GM12891 (cell line): ENCODE measurements around the gene C6orf163.

ENCODE experiments used
- DNase-seq: peaks from one replicate; pipeline ENCODE4 v3.0.0; 2011; ENCODE audit warnings: low spot score; ENCODE audit not compliant: insufficient read length
- FAIRE-seq: peaks from 2 replicates; lab custom pipeline; 2011; peaks lifted over from hg19 to GRCh38; lab: Jason Lieb, UNC
- PAX5 ChIP-seq: IDR thresholded peaks from 2 replicates; pipeline ENCODE4 v1.6.1; 2011; ENCODE audit warnings: low read length, moderate library complexity, mild to moderate bottlenecking; ENCODE audit not compliant: insufficient read depth, severe bottlenecking
- POLR2A ChIP-seq: IDR thresholded peaks from 2 replicates; pipeline ENCODE4 v1.6.1; 2011; ENCODE audit warnings: low read depth, low read length, control low read depth
- POLR2AphosphoS5 ChIP-seq: IDR thresholded peaks from 2 replicates; pipeline ENCODE4 v1.6.1; 2011; ENCODE audit warnings: low read depth, low read length, control low read depth
- POU2F2 ChIP-seq: IDR thresholded peaks from 2 replicates; pipeline ENCODE4 v1.6.1; 2011; ENCODE audit warnings: low read depth, mild to moderate bottlenecking, control low read depth, low read length, moderate library complexity
- SPI1 ChIP-seq: IDR thresholded peaks from 2 replicates; pipeline ENCODE4 v1.6.1; 2011; ENCODE audit warnings: low read depth, low read length, control low read depth
- TAF1 ChIP-seq: IDR thresholded peaks from 2 replicates; pipeline ENCODE4 v1.6.1; 2011; ENCODE audit warnings: low read depth, low read length, control low read depth

The C6orf163 gene

DNA sequence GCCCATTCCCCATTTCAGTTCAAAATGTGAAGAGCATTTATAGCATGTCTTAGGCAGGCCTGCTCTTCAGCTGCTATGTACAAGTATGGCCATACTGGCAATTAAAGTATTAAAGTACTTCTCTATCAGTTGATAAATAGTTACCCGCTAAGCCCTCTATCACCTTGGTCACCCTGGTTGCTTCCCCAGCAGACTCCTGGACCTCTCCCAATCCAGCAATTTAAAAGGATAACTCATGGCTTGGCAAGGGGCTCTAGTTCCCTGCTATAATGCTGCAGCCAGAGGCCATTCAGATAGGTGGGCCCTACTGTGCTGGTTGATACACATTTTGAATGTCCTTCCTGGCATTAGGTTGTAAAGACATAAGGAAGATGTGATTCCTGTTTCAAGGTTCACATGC lies 7.0 kb downstream of the C6orf163 start:
- no peak for FAIRE-seq
- TF ChIP-seq POLR2A (no peak), TAF1 (no peak), POU2F2 (no peak), POLR2AphosphoS5 (no peak), PAX5 (no peak), SPI1 (no peak)
- DNase-seq: no peak

DNA sequence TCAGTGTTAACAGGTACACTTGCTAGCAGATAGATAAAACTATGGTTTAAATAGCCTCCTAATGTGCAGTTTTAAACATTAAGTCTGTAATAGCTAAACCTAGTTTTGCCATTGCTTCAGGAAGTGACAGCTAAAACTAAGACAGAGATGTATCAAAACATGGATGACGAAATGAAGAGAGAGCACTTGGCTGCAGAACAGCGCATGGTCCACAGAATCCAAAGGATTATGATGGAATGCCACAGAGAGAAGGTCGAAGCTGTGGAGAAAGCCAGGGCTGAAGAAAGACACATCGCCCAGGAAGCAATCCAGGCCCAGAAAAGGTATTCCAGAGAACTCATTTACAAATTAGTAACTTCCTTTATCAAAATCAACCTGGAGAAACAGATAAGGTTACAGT lies 11.6 kb downstream of the C6orf163 start:
- TF ChIP-seq POLR2AphosphoS5 (no peak), SPI1 (no peak), POLR2A (no peak), PAX5 (no peak), POU2F2 (no peak)
- no peak for FAIRE-seq
- DNase-seq: no peak

DNA sequence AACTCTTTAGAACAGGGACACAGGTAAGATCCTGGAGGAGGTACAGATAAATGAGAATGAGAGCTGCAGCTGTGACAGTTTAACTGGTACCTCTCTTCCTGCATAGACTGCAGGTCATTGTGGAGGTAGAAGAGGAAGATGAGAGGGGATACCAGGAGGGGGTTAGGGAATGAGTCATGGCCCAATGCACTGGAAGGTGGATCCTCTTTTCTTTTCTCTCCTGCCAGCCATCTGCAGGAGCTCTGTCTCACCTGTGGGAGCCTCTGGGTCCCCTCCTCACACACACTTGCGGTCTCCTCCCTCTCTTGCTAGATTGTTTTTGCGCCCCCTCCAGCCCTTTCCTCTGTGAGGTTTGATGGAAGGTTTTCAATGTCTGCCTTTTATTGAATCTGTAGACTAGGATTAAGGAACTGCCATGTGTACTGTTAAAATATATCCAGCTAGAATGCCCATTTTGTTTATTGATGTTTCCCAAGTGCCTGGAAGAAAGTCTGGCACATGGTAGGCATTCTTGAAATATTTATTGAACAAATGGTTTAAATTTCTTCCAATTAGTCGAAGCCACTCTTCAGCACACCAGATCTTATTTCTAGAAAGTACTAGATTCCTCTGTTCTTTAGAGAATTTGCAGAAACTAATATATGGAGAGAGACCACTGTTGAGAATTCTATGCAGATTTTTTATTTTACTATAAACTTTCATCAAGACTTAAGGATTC lies 13.0 kb downstream of the C6orf163 start:
- no peak for TF ChIP-seq POLR2AphosphoS5
- TF ChIP-seq SPI1: no peak
- no peak for TF ChIP-seq TAF1
- TF ChIP-seq POLR2A: no peak
- TF ChIP-seq PAX5: no peak
- no peak for TF ChIP-seq POU2F2
- no peak for DNase-seq
- FAIRE-seq: no peak

DNA sequence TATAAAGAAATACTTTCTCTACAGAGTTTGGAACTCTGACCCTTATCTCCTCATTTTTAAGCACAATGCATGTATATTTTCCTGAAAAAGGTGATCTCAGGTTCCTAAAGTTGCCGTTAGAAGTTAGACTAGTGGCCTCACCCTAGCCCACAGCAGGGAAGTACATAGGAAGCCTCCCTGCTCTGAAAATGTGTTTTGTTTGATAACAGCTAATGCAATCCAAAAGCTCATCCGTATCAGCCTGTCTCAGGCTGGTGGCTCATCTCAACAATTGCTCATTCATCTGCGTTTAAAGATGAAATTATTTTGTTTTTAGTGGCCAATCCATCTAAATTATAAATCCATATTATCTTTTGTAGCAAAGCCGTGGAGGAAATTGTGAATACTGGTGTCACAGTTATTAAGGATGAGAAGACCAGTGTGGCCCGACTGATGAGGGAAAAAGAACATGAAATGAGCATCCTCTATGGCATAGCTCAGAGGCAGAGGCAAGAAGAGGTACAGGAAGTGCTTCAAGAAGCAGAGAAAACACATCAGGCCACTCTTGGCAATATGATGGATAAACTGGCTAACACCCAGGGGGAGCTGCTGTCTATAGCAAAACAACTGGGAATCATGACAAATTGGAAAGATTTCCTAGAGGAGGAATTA lies 20.1 kb downstream of the C6orf163 start:
- DNase-seq (no peak), FAIRE-seq (no peak)
- TF ChIP-seq POLR2AphosphoS5 (no peak), POU2F2 (no peak), SPI1 (no peak), POLR2A (no peak)

DNA sequence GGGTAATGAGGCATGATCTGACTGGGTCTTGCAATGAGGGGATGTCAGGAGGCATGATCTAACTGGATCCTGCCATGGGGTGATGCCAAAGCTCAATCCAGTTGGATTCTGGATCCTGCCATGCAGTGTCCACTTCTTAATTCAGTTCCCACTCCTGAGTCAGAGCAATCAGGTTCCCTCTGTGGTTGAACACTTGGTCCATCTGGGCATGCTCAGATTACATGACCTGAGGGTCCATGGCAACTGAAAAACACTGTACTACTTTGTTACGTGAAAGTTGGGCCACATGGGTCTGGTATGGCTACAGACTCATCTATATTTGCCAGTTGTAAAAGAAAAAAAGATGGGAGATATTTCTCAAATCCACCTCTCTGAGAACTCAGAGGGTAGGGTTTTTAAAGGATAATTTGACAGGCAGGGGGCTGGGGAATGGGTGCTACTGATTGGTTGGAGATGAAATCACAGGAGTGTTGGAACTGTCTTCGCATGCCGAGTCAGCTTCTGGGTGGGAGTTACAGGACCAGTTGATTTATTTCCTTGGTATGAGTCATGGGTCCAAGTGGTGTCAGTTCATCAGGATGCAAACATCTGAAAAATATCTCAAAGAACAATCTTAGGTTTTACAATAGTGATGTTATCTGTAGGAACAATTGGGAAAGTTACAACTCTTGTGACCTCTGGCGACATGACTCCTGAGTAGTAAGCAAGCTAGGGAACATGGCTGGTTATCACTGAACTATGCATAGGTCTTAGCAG lies 21.6 kb downstream of the C6orf163 start:
- TF ChIP-seq PAX5: no peak
- TF ChIP-seq TAF1: no peak
- TF ChIP-seq SPI1: no peak
- TF ChIP-seq POU2F2: no peak
- TF ChIP-seq POLR2AphosphoS5: no peak
- no peak for TF ChIP-seq POLR2A
- no peak for FAIRE-seq
- DNase-seq: no peak

DNA sequence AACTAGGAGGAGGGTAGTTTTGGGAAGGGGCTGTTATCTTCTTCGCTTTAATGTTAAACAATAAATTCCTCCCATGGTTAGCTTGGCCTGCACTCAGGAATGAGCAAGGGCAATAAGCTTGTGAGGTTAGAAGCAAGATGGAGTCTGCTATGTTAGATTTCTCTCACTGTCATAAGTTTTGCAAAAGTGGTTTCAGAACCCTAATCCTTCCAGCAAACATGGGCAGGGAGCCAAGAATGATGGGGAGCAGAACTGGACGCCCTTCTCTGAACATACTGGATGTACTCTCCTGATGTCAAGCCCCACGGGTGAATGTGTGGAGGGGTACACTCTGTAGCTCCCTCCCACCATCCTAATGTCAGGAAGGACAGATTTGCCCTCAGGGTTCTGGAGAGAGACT lies 22.3 kb downstream of the C6orf163 start:
- TF ChIP-seq POU2F2: no peak
- TF ChIP-seq PAX5: no peak
- TF ChIP-seq POLR2A: no peak
- no peak for TF ChIP-seq TAF1
- no peak for TF ChIP-seq SPI1
- TF ChIP-seq POLR2AphosphoS5: no peak

DNA sequence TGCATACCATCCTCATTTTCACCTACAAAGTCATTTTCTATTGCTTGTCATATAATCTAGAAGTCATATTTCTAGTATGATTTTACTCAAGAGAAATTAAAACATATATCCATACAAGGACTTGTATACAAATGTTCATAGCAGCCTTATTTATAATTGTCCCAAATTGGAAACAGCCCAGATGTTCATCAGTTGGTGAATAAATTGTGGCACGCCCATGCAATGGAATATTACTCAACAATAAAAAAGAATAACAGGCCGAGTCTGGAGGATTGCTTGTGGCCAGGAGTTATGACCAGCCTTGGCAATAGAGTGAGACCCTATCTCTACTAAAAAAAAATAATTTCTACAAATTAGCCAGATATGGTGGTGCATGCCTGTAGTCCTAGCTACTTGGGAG lies 28.8 kb downstream of the C6orf163 start:
- DNase-seq (no peak), FAIRE-seq (no peak)
- TF ChIP-seq TAF1: no peak
- no peak for TF ChIP-seq POLR2A
- no peak for TF ChIP-seq SPI1
- no peak for TF ChIP-seq PAX5
- no peak for TF ChIP-seq POU2F2
- no peak for TF ChIP-seq POLR2AphosphoS5

More for the DNA sequence above, 22.3 kb downstream of the C6orf163 start:
- DNase-seq (no peak), FAIRE-seq (no peak)

DNA sequence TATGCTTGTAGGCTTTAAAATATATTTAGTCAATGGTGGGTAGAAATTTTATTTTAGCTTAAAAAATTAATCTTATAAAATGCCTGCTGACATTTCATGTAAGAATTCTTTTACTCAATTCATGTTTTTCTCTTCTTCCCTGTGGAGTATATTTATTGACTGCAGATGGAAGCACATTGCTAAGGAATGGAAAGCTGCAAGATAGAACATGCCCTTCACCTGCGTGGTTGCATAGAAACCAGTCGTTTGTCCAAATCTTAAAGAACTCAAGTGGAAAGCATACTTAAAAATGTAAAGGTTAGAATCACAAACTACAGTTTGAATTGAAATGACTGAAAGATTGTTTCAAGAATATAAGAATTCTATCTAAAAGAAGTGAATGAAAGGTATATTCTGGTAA lies 30.7 kb downstream of the C6orf163 start:
- no peak for DNase-seq

DNA sequence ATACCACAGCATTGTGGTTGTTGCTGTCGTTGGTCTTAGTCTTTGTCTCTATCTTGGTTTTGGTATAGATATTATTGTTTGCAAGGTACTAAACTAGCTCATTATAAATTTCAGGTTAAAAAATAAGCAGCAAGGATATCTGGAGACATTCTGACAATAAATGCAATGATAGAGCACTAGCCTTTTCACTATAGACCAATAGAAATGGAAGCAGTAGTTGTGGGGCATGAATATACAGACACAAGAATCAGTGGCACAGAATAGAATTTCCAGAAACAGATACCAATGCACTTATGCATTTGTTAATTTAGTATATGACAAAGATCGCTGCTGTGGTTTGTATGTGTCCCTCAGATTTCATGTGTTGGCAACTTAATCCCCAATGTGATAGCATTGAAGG lies 32.0 kb downstream of the C6orf163 start:
- TF ChIP-seq POLR2AphosphoS5 (no peak), SPI1 (no peak), PAX5 (no peak), POU2F2 (no peak), TAF1 (no peak), POLR2A (no peak)
- FAIRE-seq (no peak), DNase-seq (no peak)

More for the DNA sequence above, 30.7 kb downstream of the C6orf163 start:
- TF ChIP-seq POLR2AphosphoS5 (no peak), PAX5 (no peak), TAF1 (no peak), SPI1 (no peak), POU2F2 (no peak), POLR2A (no peak)
- FAIRE-seq: no peak
